ENCODE measurements around the gene RMDN2.
"Not testable (repeated sequence)": the region's sequence is repeated elsewhere in the genome, so short reads cannot be mapped to it uniquely, and the experiment has no call there.

Gene RMDN2

GRCh38 chr2:37902991-37903390 is 22.1 kb upstream of the RMDN2 start:
- no peak for DNase-seq

GRCh38 chr2:37904425-37904824 is 20.7 kb upstream of the RMDN2 start:
- DNase-seq: no peak

GRCh38 chr2:37904993-37905392 is 20.1 kb upstream of the RMDN2 start:
- no peak for DNase-seq

GRCh38 chr2:37906131-37906530 is 19.0 kb upstream of the RMDN2 start:
- DNase-seq: no peak

GRCh38 chr2:37907501-37908225 is 17.4 kb upstream of the RMDN2 start:
- no peak for DNase-seq

- peak; percentile 21 for DNase-seq
These were observed 13.7 kb upstream of the RMDN2 start for GRCh38 chr2:37911296-37911873.

GRCh38 chr2:37912056-37912455 is 13.0 kb upstream of the RMDN2 start:
- DNase-seq: peak; percentile 49

- no peak for DNase-seq
These were observed 12.5 kb upstream of the RMDN2 start for GRCh38 chr2:37912616-37913015.

GRCh38 chr2:37914340-37914739 is 10.7 kb upstream of the RMDN2 start:
- no peak for DNase-seq

GRCh38 chr2:37915773-37916172 is 9.3 kb upstream of the RMDN2 start:
- DNase-seq: no peak

- peak; percentile 82 for DNase-seq
These were observed 8.5 kb upstream of the RMDN2 start for GRCh38 chr2:37916512-37917082.

GRCh38 chr2:37917281-37918228 is 7.5 kb upstream of the RMDN2 start:
- no peak for DNase-seq

GRCh38 chr2:37918742-37919186 is 6.3 kb upstream of the RMDN2 start:
- no peak for DNase-seq

- DNase-seq: no peak
These were observed 5.5 kb upstream of the RMDN2 start for GRCh38 chr2:37919631-37920032.

GRCh38 chr2:37920570-37920969 is 4.5 kb upstream of the RMDN2 start:
- peak; percentile 27 for DNase-seq

GRCh38 chr2:37921781-37922180 is 3.3 kb upstream of the RMDN2 start:
- DNase-seq: no peak

GRCh38 chr2:37923308-37924055 is 1.6 kb upstream of the RMDN2 start:
- DNase-seq: no peak

- DNase-seq: no peak
These were observed 1.5 kb downstream of the RMDN2 start for GRCh38 chr2:37926635-37927034.

GRCh38 chr2:37928377-37928776 is 3.3 kb downstream of the RMDN2 start:
- DNase-seq: no peak

GRCh38 chr2:37930392-37930791 is 5.3 kb downstream of the RMDN2 start:
- not testable (repeated sequence) for DNase-seq

- DNase-seq: not testable (repeated sequence)
These were observed 7.8 kb downstream of the RMDN2 start for GRCh38 chr2:37932873-37933272.
